MCF 10A (cell line): Measurements from ENCODE around the gene BEX2. TPM values are rescaled to one million over a fixed set of nuclear protein-coding genes. Genes with fewer than 3 reads are reported as not detected.

Experiments used
- BruUV-seq: library from RNA; stranded (reverse); fragments of 400-500 nt; replicated peaks from 2 replicates; lab custom pipeline; 2021; lab: Mats Ljungman, UMichigan
- CTCF ChIA-PET: fragments of 300-600 bp; sonication (Branson Sonifier 250); formaldehyde crosslinking; extraction: SDS; loops from one replicate; lab custom pipeline; 2021; ENCODE audit warnings: antibody characterized with exemption, inconsistent platforms; lab: Yijun Ruan, JAX
- POLR2A ChIA-PET: fragments of 300-600, 350-650 bp; sonication (Branson Sonifier 250); formaldehyde crosslinking; extraction: SDS; loops from one replicate; lab custom pipeline; 2020; ENCODE audit warnings: antibody characterized with exemption, inconsistent platforms; lab: Yijun Ruan, JAX
- DNase-seq: peaks from one replicate; pipeline ENCODE4 v3.0.0-alpha.2; 2018; ENCODE audit not compliant: unreplicated experiment
- H3K27ac Mint-ChIP-seq: one replicate; pipeline ENCODE4 v1.8.0; 2022; ENCODE audit warnings: mild to moderate bottlenecking, low read depth, mixed read lengths; ENCODE audit not compliant: unreplicated experiment
- H3K27me3 Mint-ChIP-seq: one replicate; pipeline ENCODE4 v1.8.0; 2022; ENCODE audit warnings: mixed read lengths; ENCODE audit not compliant: insufficient read depth, unreplicated experiment
- H3K36me3 Mint-ChIP-seq: one replicate; pipeline ENCODE4 v1.8.0; 2022; ENCODE audit warnings: mild to moderate bottlenecking, moderate library complexity, mixed read lengths; ENCODE audit not compliant: insufficient read depth, unreplicated experiment
- H3K4me1 Mint-ChIP-seq: one replicate; pipeline ENCODE4 v1.8.0; 2022; ENCODE audit warnings: mixed read lengths; ENCODE audit not compliant: insufficient read depth, unreplicated experiment
- H3K4me3 Mint-ChIP-seq: one replicate; pipeline ENCODE4 v1.8.0; 2022; ENCODE audit warnings: mild to moderate bottlenecking, moderate library complexity, mixed read lengths; ENCODE audit not compliant: unreplicated experiment
- H3K9me3 Mint-ChIP-seq: one replicate; pipeline ENCODE4 v1.8.0; 2022; ENCODE audit warnings: mixed read lengths; ENCODE audit not compliant: unreplicated experiment
- CTCF ChIP-seq: fragments of 200-600 bp; IDR thresholded peaks from one replicate; pipeline ENCODE4 v1.8.0; 2022; ENCODE audit warnings: antibody characterized with exemption, mild to moderate bottlenecking; ENCODE audit not compliant: unreplicated experiment
- intact Hi-C: fragments of 100-400 bp; cut with micrococcal nuclease; formaldehyde crosslinking; loops from 2 replicates; pipeline ENCODE4 v1.14.1; 2022
- total RNA-seq: library from RNA; stranded (reverse); gene quantifications from 2 replicates; pipeline ENCODE4 v1.2.3, GENCODE V29; 2022

BEX2 gene
- total RNA-seq, 1 experiment from 2014 or later: not detected

GRCh38 chrX:103274284-103274683, 36.5 kb downstream of the BEX2 start:
- intact Hi-C loops: no loop called here
- no peak for TF ChIP-seq CTCF
- no peak for DNase-seq
- BruUV-seq: no TSS peak
- no peaks in the 10 kb centered on the region for H3K36me3 Mint-ChIP-seq
- H3K4me1 Mint-ChIP-seq: no peaks in the 10 kb centered on the region
- ChIA-PET POLR2A (no interaction called here), CTCF (no interaction called here)
- H3K27me3 Mint-ChIP-seq: peaks cover 100% of the 10 kb centered on the region
- no peak overlapping the region for H3K27ac Mint-ChIP-seq
- no peak overlapping the region for H3K4me3 Mint-ChIP-seq
- H3K9me3 Mint-ChIP-seq: no peaks in the 10 kb centered on the region

Other genes starting within 250 kb of the BEX2 start
- gene BEX1, start 246.8 kb downstream of the BEX2 start, total RNA-seq: not detected in 2 replicates
- gene NXF3, start 217.8 kb downstream of the BEX2 start, total RNA-seq: not detected in 2 replicates
- not detected in 2 replicates for gene BEX4, start 95.9 kb downstream of the BEX2 start, total RNA-seq
- 20.2 and 22.1 TPM in 2 replicates for gene TCEAL8, start 55.8 kb downstream of the BEX2 start, total RNA-seq
- not detected in 2 replicates for gene TCEAL5, start 34.2 kb downstream of the BEX2 start, total RNA-seq
- gene TCEAL7, start 19.2 kb upstream of the BEX2 start, total RNA-seq: not detected in 2 replicates
- gene TCEAL9, start 45.5 kb upstream of the BEX2 start, total RNA-seq: 40.3 and 63.9 TPM in 2 replicates
- gene BEX3, start 65.5 kb upstream of the BEX2 start, total RNA-seq: 166 and 173 TPM in 2 replicates
- 0.17 TPM in 1 of 2 replicates, not detected in the other for gene RAB40A, start 208.5 kb upstream of the BEX2 start, total RNA-seq